Stimulated activated CD4-positive, alpha-beta T cell treated with anti-CD3 and anti-CD28 coated beads, Interleukin-4, amount 100 ng/mL, for 1 hour (primary cell): ENCODE results near the gene SUMO2.
A peak's percentile ranks its signal among the peaks of the same experiment; 100 is the strongest.
"Not testable (repeated sequence)": the region's sequence is repeated elsewhere in the genome, so short reads cannot be mapped to it uniquely, and the experiment has no call there.

ENCODE experiments used
- DNase-seq: peaks from one replicate; pipeline ENCODE4 v3.0.0-alpha.2; 2020

The SUMO2 gene

DNA sequence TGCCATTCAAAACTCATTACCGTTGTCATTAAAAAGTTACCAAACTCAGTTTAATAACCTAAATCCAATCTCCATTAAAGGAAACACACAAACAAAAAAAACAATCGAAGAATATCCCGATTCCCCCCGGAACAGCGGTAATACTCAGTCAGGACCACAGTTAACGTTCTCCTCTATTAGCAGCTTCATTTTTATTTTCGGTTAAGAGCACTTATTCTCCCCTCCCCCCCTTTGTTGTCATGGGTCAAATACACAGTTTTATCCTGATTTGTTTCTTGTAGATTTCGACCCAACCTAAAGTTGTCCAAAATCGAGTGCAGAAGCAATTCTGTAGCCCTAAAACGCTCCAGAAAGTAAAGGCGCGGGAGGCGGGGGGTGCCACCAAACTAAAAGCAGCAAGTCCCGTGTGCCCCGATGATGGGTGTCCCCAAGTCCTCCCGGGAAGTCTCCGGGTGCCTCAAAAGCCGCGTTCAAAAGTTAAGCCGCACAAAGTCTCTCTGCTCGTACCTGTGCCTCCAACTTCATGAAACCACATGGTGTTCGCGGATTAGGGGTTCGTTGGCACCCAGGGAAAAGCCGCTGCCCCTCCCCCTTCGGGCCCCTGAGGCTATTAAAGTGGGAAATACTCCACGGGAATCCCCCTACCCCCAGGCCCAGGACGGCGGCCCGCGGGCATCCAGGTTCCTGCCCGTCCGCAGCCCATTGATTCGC is 996 bp downstream of the SUMO2 start:
- peak; percentile 45 for DNase-seq

DNA sequence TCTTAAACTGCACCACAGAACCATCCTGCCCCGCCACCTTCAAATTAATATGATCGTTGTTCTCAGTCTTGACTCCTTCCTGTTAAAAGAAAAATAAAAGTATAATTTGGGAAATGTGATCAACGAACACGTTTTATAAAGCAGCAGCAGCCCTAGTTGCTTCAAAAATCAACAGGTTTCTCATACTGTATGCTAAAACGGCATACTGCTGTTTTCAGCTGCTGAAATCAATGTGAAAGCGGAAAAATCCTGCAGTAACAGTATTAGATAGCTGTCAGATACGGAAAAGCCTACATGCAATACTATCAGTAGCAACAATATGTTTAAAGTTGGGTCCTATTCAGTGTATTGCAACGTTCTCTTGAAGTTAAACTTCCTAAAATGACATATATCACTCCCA is 1.6 kb downstream of the SUMO2 start:
- DNase-seq, result no peak

DNA sequence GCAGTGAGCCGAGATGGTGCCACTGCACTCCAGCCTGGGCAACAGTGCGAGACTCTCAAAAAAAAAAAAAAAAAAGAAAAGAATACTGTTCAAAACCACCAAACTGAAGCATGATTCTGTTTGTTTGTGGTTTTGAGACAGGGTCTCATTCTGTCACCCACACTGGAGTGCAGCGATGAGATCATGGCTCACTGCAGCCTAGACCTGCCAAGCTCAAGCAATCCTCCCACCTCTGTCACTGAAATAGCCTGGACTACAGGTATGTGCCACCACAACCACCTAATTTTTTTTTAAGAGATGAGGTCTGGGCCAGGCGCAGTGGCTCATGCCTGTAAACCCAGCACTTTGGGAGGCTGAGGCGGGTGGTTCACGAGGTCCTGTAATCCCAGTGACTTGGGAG is 4.3 kb downstream of the SUMO2 start:
- DNase-seq, result no peak

DNA sequence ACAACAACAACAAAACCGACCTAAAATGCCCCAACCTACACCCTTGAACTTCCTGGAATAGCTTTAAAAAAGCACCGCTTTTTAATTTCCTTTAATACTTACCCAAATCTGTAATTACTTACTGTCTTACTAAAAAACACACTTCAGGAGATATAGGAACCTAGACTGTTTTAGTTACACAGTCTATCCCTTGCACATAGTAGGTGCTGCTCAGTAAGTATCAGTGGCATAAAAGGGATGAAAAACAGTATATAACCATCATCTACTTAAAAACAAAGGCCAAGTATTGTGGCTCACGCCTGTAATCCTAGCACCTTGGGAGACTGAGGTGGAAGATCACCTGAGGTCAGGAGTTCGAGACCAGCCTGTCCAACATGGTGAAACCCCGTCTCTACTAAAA is 6.1 kb downstream of the SUMO2 start:
- DNase-seq, result no peak

DNA sequence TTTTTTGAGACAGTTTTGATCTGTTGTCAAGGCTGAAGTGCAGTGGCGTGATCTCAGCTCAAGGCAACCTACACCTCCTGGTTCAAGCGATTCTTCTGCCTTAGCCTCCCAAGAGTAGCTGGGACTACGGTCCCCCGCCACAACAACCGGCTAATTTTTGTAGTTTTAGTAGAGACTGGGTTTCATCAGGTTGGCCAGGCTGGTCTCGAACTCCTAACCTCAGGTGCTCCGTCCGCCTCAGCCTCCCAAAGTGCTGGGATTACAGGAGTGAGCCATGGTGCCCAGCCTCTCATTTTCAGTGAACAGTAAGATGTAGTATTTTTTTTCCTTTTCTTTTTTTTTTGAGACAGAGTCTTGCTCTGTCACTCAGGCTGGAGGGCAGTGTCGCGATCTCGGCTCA is 7.8 kb downstream of the SUMO2 start:
- no peak for DNase-seq

DNA sequence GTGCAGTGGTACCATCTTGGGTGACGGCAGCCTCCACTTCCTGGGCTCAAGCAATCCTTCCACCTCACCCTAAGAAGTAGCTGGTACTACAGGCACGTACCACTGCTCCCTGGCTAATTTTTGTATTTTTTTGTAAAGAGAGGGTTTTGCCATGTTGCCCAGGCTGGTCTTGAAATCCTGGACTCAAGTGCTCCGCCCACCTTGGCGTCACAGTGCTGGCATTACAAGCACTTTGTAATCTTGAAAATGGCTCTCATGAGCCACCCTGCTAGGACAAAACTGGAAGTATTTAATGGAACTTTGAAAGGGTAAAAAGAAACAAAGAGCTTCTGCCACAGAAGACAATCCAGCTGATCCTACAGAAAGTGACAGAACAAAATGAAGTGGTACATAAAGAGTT is 9.2 kb downstream of the SUMO2 start:
- no peak for DNase-seq

DNA sequence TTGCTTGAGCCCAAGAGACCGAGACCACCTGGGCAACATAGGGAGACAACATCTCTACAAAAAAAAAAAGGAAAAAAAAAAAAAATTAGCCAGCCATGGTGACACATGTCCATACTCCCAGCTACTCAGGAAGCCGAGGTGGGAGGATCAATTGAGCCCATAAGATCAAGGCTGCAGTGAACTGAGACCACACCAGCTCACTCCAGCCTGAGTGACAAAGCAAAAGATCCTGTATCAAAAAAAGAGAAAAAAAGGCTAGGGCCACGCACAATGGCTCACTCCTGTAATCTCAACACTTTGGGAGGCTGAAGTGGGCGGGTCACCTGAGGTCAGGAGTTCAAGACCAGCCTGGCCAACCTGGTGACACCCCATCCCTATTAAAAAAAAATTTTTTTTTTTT is 13.8 kb downstream of the SUMO2 start:
- no peak for DNase-seq

DNA sequence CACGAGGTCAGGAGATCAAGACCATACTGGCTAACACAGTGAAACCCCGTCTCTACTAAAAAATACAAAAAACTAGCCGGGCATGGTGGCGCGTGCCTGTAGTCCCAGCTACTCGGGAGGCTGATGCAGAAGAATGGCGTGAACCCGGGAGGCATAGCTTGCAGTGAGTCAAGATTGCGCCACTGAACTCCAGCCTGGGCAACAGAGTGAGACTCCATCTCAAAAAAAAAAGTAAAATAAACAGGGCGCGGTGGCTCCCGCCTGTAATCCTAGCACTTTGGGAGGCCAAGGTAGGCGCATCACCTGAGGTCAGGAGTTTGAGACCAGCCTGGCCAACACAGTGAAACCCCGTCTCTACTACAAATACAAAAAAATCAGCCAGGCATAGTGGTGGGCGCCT is 18.2 kb downstream of the SUMO2 start:
- not testable (repeated sequence) for DNase-seq

DNA sequence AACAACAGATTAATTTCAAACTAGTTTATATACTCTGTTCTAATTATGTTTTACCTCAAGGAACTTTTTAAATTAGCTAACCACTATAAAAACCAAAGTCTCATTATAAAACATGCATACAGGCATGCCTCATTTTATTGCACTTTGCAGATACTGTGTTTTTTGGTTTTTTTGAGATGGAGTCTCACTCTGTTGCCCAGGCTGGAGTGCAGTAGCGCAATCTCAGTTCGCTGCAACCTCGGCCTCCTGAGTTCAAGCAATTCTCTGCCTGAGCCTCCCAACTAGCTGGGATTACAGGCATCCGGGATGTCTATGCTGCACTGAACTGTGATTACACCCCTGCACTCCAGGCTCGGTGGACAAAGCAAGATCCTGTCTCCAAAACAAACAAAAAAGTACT is 19.7 kb downstream of the SUMO2 start:
- DNase-seq, result no peak

DNA sequence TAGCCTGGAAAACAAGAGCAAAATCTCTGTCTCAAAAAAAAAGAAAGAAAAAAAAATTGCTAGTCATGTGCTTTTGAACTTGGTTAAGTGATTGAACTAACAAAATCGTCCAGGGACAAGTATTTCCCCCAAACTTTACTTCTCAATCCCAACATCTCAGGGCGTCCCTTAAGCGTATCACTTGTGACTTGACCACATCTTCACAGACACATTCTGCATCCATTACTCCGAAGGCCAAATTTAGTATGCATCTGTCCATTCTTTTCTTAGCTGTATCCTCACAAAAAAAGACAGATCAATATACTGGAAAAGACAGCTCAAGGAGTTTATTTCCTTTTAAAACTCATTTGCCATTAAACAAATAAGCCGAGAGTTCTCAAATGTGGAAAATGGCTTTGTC is 22.5 kb downstream of the SUMO2 start:
- no peak for DNase-seq

DNA sequence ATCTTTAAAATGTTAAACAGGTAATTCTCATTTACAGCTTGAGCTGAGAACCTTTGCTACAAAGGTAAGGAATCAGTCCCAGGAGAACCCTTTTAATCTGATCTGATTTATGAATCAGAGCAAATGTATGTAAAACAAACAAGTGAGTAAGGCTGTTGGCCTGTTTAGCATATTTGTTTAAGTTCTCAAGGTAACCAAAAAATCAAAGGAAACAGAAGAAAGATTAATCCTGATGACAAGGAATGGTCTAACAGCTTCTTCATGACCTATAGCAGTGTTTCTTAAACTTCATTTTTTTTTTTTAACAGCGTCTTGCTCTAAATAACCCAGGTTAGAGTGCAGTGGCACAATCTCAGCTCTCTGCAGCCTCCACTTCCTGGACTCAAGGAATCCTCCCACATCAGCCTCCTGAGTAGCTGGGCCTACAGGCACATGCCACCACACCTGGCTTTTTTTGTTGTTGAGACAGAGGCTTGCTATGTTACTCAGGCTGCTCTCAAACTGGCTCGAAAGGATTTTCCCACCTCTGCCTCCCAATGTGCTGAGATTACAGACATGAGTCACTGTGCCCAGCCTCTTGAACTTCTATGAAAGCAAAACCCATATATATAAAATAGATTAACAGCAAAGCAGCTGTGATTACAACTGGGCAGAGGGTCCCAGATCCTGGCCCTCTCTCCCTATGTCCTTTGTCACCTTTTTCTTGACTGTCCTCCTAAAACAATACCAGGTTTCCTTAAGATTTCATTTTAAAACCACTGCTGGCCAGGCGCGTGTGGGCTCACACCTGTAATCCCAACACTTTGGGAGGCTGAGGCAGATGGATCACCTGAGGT is 23.3 kb downstream of the SUMO2 start:
- DNase-seq, result no peak

DNA sequence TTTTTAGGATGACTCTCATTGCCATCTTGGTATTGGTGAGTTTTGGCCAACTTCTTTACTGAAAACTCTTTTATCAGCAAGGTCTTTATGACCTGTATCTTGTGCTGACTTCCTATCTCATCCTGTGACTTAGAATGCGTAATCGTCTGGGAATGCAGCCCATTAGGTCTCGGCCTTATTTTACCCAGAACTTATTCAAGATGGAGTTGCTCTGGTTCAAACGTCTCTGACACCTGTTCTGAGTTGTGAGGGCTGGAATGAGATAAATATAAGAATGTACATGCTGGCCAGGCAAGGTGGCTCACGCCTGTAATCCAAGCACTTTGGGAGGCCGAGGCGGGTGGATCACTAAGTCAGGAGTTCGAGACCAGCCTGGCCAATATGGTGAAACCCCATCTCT is 24.3 kb downstream of the SUMO2 start:
- not testable (repeated sequence) for DNase-seq

DNA sequence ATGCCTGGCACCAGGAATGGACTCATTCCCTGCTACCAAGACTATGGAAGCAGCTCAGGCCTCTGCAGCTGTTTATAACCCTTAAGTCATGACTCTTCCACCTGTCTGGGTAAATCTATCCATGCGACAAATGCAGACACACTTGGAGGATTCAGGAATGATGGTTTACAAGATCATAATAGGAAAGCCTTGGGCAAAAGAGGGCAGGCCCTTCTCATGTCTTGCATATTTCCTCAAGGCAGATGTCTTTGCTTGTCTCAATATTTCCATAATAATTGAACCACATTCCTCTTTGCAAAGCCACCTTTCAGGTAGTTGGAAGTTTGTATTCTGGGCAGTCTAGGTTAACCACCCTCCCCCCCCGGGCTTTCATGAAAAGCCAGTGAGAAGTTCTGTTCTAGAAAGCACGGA is 27.6 kb downstream of the SUMO2 start:
- no peak for DNase-seq

DNA sequence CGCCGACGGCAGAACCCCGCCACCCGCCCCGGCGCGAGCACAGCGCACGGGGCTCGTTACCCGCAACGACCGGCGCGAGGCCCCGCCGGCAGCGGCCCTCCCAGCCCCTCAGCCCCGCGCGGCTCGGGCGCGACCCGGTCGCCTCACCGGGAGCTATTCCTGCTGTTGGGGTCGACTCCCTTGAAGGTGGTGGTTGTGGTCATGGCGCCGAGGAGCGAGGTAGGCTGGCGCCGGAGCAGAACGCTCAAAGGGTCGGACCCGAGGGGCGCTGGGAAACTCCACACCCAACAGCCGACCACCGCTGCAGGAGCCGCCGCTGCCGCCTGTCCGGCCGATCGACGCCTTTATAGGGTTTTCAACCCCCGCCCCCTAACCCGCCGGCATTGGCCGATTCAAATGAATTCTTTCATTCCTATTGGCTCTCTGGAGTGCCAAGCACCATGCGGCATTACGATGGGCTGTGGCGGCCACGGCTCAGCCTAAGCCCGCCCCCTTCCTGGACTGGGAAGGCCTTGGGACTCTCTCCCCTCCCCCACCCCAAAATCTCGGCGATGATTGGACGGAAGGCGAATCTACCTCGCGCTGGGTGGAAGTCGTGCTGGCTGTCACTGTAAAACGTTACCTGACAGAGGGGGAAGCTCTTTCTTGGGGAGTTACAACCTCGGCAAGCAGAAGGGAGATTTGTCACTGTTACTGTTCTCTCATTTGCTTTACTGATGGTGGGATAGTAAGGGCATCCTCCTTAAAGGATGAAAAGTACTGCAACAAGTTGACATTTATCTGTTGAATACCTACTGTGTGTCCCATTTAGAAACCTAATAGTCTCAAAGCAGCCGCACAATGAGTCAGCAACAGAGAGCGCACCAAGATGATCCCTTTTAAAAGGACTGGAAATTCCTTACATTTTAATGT is 28.3 kb downstream of the SUMO2 start, which contains the start of gene JPT1:
Gene JPT1 (minus strand): TSS at position 318 of the 912 bp plus-strand sequence. CDS start 115 bp downstream, at position 203.
- DNase-seq, result peak; percentile 95

DNA sequence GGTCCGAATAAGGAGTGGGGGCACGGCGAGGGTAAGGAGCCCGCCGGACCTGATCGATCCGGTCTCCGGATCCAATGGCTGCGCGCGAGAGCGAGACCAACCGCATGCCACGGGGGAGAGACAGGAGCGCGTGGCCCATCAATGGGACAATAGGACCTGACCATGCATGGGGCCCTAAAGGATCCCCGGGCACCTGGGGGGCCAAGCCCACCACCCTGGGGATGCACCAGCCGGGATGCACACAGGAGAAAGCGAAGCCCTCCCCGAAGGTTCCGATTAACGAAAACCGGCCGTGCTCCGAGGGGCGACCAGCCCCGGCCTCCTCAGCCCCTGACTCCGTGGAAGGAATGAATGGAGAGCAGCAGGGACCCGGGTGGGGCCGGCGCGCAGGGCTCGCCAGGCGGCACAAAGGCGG is 29.0 kb downstream of the SUMO2 start:
- DNase-seq, result peak; percentile 22

DNA sequence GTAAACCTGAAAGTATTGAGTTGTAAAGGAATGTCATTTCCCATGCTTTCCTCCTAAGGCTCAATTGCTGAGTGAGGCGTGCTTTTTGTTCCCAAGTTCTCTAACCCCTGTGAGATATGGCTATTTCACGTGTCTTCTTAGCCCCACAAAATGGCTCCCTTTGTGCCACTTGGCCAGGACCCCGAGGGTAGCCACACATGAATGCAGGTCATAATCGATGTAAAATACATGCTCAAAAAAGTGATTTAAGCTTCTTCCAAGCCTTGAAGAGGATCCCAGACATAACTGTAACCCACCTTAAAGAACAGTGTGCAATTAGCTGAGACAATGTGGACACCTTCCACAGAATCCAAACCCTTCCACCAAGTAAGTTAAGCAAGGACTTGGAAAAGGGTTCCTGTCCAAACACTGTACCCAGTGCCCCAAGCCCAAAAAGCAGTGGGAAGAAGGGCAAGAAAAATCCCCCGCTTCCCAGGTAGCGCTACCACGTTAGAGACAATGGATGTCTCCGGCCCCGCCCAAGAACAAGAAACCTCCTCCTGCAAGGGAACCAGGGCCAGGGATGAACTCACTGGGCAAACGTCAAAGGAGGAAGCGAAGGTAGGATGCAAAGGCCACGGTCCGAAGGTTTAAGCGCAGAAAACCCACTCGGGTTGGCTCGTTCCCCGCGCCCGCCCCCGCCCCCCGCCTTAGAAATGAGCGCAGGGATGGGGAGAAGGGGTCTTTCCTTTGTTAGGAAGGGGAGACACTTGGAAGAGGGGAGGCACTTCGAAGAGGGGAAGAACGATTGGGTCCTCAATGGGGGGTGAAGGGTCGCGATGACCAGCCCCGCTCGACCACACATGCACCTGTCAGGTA is 29.6 kb downstream of the SUMO2 start:
- peak; percentile 11 for DNase-seq

DNA sequence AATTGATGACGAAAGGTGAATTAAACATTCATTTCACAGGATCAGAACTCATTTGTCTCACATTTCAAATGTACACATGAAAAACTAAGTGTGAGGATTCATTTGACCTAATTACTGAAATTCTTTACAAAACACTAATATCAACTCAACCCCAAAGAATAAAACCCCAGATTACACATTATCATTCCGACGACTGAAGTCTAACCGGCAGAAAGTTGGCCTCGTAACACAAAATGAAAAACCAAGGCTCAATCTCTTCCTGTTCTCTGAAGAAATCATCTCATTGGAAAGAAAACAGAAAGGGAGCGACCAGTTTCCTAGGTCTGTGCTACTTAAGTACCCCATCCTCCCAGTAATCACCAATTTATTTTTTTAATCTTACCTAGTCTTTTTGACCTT is 30.2 kb downstream of the SUMO2 start:
- no peak for DNase-seq

DNA sequence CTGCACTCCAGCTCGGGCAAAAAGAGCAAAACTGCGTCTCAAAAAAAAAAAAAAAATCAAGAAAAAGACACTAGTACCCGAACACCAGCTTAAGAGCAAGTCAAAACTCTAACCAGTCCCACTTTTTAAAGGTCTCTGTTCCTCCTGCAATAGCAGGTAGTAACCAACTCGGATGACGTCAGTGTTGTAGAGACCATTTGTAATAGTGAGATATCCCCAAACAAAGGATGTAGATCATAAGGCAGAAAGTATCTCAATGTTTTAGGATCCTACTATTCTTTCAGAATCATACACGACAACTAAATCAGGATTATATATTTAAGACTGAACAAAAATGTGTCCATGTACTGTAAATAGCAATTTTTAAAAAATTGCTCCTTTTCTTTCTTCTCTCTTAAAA is 30.8 kb downstream of the SUMO2 start:
- DNase-seq, result no peak

DNA sequence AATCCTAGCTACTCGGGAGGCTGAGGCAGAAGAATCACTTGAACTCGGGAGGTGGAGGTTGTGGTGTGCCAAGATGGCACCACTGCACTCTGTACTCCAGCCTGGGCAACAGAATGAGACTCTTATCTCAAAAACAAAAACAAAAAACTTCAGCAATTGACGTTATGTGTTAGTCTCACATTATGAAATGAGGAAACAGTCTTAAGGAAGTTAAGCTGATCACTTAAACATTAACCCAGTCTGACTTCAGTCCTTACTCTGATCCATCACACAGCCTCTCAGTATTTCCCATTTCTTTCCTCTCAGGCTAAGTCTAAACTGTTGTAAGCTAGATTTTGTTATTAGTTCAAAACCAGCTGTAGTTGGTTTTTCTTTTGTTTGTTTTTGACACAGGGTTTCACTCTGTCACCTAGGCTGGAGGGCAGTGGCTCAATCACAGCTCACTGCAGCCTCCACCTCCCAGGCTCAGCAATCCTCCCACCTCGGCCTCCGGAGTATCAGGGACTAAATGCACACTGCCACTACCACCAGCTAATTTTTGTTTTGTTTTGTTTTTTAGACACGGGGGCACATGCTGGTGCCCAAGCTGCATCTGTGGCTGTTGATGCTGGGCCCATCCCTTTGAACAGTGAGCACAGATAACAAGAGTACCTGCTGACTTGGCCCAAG is 34.7 kb downstream of the SUMO2 start:
- no peak for DNase-seq

DNA sequence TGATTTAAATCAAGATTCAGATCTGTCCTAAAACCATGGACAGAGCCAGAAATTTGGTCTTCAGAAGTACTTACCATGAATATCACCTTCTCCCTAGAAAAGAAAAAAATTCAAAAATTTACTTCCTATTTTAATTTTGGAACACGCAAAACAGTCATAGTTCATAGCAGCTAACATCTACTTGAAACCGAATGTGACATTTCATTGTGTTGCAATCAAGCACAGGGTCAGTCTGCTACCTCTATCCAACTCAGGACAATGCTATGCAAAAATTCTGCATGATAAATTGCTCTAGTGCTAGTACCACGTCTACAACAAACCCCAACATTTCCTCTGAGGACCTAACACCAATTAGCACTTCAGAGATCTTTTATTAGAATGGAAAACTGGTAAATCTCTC is 36.2 kb downstream of the SUMO2 start:
- no peak for DNase-seq

DNA sequence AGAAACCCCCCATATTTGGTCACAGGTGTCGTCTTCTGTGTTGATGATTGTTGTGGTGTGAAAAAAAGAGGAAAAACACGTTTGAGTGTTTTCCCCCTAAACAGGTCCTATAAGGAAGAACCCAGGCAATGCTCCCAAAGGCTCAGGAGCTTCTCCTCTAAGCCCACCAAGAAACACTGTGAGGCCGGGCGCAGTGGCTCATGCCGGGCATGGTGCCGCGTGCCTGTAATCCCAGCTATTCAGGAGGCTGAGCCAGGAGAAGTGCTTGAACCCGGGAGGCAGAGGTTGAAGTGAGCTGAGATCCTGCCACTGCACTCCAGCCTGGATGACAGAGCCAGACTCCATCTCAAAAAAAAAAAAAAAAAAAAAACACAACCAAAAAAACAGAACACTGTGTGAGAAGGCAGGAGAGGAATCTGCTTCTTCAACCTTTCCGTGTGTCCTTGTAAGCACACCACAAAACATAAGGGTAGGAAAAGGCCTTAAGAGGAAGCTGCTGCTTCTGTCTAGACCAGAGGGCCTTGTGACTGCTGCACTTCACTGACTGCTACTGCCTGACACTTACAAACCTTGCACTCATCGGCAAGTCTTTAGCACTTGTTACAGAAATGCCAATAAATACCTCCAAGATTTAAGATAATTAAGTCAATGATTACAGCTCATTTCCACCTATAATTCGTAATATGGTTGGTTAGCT is 37.8 kb downstream of the SUMO2 start:
- DNase-seq, result no peak
